GM12873 (cell line): ENCODE results near the gene COQ8B.

Experiments
- TF ChIP-seq, protein P1 (sequence below): IDR thresholded peaks from 2 replicates; pipeline ENCODE4 v1.5.1; 2012; ENCODE audit warnings: low read depth, mild to moderate bottlenecking, moderate library complexity, low read length, control low read depth; ENCODE audit not compliant: insufficient read depth; ENCODE audit errors: missing control alignments

COQ8B gene

DNA sequence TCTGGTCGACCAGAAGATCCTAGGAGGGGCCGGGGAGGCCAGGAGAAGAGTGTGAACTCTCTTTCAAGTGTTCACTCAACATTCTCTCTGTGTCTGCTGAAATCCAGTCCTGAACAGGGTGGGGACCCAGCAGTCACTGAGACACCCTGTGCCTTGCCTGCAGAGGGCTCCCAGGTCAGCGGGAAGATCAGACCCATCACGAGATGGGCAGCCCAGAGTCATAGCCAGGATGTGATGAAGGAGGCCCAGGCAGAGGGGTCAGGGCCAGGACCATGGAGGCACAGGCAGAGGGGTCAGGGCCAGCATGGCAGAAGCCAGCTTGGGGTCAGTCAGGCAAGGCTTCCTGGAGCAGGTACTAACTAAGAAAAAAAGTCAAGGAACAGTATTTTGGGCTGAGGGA lies 35.6 kb downstream of the COQ8B start:
- TF ChIP-seq, protein P1, sequence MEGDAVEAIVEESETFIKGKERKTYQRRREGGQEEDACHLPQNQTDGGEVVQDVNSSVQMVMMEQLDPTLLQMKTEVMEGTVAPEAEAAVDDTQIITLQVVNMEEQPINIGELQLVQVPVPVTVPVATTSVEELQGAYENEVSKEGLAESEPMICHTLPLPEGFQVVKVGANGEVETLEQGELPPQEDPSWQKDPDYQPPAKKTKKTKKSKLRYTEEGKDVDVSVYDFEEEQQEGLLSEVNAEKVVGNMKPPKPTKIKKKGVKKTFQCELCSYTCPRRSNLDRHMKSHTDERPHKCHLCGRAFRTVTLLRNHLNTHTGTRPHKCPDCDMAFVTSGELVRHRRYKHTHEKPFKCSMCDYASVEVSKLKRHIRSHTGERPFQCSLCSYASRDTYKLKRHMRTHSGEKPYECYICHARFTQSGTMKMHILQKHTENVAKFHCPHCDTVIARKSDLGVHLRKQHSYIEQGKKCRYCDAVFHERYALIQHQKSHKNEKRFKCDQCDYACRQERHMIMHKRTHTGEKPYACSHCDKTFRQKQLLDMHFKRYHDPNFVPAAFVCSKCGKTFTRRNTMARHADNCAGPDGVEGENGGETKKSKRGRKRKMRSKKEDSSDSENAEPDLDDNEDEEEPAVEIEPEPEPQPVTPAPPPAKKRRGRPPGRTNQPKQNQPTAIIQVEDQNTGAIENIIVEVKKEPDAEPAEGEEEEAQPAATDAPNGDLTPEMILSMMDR: no peak

- TF ChIP-seq, protein P1: no peak
Measured at GRCh38 chr19:40677156-40677555, 39.5 kb downstream of the COQ8B start.

DNA sequence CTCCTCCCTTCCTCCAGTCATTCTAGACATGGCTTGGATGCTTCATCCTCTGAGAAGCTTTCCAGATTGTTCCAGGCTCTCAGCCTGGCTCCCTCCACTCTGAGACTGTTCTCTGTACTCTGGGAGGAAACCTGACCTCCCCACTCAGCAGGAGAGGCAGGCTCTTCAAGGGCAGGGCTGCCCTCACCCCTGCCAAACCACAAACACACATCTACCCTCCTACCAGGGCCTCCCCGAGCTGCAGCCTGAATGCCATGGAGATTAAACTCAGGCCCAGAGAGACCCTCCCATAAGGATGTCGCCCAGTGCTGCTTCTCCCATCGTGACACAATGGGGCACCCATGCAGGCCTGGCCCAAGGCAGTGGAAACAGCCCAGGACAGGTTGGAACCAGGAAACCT lies 42.4 kb downstream of the COQ8B start:
- TF ChIP-seq, protein P1: no peak

DNA sequence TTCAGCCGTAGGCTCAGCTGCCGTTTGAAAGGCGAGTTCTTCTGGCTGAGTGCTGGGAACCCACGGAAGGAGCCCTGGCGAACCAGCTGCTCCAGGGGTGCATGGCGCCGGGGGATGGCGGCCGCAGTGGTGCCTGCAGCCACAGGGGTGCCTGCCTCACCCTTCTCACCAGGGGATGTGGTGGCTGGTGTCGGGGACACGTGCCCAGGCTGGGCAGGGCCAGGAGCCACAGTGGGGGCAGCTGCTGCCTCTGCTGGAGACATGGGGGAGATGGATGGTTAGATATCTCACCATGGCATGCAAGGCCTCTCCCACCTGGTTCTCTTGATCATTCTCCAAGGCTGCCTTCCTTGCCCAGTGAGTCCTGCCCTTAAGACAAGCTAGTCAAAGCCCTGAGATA lies 43.3 kb downstream of the COQ8B start:
- TF ChIP-seq, protein P1: no peak

GRCh38 chr19:40672573-40673299 lies 44.0 kb downstream of the COQ8B start:
- TF ChIP-seq, protein P1: no peak

DNA sequence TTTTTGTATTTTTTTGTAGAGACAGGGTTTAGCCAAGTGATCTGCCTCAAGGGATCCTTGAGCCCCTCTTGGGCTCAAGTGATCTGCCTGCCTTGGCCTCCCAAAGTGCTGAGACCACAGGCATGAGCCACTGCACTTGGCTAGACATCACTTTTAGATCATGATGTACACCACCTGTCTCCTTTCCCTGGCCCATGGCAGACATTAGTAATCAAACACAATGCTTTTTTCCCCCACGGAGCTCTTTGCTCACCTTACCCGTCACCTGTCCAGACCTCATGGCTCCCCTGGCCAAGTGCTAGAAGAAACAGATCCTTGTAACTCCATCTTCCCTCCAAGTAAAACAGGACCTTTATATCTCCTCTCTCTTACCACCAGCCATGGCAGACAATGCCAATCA lies 44.6 kb downstream of the COQ8B start:
- TF ChIP-seq, protein P1: no peak

- TF ChIP-seq, protein P1: no peak
Measured at GRCh38 chr19:40671404-40671803, 45.3 kb downstream of the COQ8B start.
